ELF-1 (cell line): ENCODE data around the gene NAALADL2.
"Not testable (repeated sequence)": the region's sequence is repeated elsewhere in the genome, so short reads cannot be mapped to it uniquely, and the experiment has no call there.

Experiments
- DNase-seq: peaks from one replicate; pipeline ENCODE4 v3.0.0-alpha.2; 2016; ENCODE audit warnings: low read depth, low spot score

Gene NAALADL2

DNA sequence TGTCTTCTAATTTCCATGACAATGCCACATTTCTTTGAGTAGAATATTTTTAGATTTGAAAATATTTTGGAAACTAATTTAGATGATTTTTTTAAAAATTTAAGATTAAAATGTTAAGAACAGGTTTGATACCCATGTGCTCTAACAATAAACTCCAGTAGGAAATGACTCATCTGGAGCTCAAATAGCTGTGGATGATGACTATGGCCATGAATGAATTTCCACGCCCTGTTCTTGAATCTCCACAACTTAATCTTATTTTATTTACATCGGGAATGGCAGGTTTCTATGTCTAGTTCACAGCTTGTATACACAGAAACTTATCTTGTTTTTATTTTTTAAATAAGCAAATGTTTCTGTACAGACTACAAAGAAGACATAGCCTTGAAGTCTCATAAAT, 726.8 kb downstream of the NAALADL2 start:
- no peak for DNase-seq

DNA sequence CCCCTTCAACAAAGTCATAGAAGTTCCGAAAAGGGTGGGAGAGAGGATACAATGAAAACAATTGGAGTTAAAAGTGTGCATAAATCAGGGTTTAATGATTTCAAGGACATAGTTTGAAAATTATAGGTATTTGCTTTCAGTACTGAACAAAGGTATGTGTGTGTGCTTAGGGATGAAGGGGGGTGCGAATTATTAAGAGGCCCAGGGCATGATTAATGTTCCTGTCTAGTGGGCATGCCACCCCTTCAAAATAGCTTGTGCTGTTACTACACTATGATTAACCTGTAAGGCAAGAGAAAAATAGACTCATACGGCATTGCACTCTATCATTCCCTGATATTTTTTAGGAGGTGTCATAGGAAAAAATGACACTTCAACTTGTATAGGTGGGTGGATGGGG, 731.6 kb downstream of the NAALADL2 start:
- no peak for DNase-seq

DNA sequence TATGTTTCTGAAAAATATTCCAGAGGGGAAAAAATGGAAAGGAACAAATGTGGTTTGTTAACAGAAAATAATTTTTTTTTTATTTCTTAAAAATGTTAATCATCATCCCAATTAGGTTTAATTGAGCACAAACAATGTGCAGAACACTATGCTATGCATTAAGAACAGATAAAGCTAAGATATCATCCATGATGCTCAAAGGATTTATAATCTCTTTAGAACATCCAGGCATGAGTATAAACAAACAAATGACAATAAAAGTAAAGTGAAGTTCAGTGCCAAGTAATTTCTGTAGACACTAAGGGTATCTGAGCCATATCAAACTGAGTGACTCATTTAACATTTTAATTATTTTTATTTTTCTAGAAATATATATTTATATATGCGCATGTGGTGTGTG, 732.2 kb downstream of the NAALADL2 start:
- no peak for DNase-seq

GRCh38 chr3:175593331-175593730, 734.2 kb downstream of the NAALADL2 start:
- no peak for DNase-seq

DNA sequence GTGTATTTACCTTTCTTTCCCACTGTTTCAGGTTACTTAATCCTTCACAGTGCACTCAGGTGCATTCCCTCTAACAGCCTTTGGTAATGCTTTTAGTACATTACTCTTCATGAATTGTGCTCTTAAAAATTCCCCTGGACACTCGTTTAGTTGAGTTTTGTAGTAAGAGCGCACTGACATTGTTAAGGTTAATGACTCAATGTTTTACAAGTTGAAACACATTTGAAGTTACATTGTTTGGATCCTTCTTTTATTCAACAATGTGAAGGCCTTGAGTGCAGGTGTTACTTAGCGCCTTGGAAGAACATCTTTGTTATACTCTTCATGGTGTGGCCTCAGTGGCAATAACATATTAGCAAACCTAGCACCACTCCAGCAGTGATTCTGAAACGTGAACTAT, 739.6 kb downstream of the NAALADL2 start:
- no peak for DNase-seq

DNA sequence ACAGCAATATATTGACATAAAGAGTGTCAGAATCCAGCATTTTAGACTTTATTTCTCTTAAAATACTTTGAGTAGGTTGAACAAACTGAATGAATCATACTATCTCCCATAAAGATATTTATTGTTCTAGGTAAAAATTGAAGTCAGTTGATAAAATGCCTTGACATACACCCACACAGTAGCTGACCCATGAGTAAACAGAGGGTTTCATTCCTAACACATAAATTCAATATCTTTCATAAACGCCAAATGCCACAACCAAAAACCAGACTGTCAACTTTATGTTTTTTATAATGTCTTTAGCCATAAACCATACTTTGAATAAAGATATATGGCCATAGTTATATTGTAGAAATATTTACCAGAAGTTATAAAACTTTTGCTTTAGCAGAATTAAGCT, 742.4 kb downstream of the NAALADL2 start:
- no peak for DNase-seq

- DNase-seq, result no peak
Observed at GRCh38 chr3:175605851-175606250, 746.7 kb downstream of the NAALADL2 start.

DNA sequence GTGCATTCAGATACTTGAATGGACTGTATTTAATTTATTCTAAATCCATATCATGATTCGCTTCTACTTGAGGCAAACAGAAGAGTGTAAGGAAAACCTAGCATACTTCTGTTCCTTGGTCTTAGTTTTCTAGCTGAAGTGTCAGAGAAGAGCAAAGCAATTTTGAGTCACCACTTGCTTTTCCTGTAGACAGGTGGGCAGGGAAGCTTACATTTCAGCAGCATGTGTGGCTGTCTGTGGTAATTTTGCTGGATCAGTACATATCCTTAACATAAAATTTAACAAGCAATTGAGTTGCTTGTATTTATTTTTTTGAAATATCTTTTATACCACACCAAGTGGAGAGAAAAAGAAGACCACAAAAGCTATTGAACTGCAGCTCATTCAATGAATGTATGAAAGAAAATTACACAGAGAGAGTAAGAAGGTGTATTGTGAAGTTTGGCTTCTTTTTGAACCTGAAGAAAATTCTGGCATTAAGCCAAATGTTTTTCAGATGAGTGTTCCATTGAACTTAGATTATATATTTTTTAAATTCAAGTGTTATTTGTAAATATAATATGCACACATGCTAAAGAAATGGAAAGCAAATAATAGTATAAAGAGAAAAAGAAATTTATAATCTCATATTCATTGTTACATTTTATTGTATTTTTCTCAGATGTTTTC, 747.6 kb downstream of the NAALADL2 start:
- DNase-seq, result no peak

DNA sequence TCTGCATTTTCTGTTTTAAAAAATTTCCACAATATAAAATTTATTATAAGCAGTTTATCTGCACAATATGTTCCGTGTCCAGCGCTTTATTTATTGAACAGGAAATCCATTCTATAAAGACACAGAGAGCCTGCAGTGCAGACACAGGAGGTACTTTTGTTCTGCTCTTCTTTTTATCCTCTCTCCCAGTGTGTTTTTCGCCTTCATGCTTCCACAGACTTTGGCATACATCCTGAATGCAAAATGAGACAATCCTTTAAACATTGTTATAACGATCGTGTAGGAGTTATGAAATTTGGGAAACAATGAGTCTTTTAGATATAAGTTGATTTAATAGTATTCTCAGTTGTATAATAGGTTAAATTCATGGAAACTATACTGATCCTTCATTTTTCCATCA, 749.2 kb downstream of the NAALADL2 start:
- DNase-seq, result no peak

DNA sequence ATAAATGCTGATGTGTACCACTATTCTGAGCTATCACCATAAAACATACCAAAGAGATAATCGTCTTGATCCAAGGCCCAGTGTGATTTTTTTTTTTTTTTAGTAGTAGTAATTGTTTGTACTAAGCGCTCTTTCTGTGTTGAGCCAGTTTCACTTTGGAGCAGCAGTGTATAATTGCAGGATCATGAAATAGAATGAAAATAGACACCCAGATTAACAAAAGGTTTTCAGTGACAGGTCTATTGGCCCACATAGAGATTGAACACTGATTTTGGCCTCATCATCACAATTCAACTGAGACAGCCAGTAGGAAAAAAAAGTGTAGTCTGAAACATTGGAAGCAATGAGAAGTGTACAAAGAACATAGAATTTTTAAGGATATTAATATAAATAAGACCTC, 749.8 kb downstream of the NAALADL2 start:
- no peak for DNase-seq

- no peak for DNase-seq
Observed at GRCh38 chr3:175612487-175613196, 753.5 kb downstream of the NAALADL2 start.

- DNase-seq, result not testable (repeated sequence)
Observed at GRCh38 chr3:175614107-175614506, 755.0 kb downstream of the NAALADL2 start.

DNA sequence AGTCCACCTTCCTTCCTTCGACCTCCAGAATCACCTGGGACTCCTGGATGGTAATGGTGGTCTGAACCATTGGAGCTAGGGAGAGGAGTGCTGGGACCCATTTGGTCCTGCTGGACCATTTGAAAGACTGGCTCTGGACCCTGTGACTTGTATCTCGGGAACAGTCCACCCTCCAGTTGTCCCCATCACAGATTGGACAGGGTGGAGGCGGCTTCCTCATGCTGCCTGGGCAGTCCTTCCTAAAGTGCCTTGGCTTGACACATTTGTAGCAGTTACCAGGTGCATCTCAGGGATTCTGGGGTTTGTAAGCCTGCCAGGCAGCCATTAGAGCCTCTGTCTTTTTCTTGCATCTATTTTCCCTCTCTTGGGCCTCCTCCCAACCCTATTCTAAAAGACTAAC, 758.1 kb downstream of the NAALADL2 start:
- no peak for DNase-seq

DNA sequence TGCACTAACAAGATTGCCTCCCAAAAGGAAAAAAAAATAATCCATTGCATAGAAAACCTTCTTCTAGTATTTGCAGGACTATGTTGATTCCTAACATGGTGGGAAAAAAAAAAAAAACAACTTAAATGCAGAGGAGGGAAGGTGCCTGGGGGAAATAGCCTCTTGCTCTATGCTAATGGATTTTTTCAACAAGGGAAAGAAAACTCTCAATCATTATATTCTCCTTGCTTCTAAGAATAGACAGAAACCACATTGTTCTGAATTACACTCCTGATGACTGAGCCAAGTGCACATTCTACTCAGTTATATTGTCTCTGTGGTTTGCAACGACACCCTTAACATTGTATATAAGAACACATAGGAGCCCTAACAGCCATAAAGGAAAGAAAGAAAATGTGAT, 760.2 kb downstream of the NAALADL2 start:
- DNase-seq, result no peak

- DNase-seq, result no peak
Observed at GRCh38 chr3:175620093-175620492, 761.0 kb downstream of the NAALADL2 start.

GRCh38 chr3:175620532-175620931, 761.4 kb downstream of the NAALADL2 start:
- no peak for DNase-seq

GRCh38 chr3:175640958-175641357, 781.8 kb downstream of the NAALADL2 start:
- DNase-seq, result no peak

- no peak for DNase-seq
Observed at GRCh38 chr3:175646865-175647264, 787.7 kb downstream of the NAALADL2 start.

- no peak for DNase-seq
Observed at GRCh38 chr3:175648899-175649298, 789.8 kb downstream of the NAALADL2 start.

GRCh38 chr3:175651716-175652115, 792.6 kb downstream of the NAALADL2 start:
- DNase-seq, result no peak

DNA sequence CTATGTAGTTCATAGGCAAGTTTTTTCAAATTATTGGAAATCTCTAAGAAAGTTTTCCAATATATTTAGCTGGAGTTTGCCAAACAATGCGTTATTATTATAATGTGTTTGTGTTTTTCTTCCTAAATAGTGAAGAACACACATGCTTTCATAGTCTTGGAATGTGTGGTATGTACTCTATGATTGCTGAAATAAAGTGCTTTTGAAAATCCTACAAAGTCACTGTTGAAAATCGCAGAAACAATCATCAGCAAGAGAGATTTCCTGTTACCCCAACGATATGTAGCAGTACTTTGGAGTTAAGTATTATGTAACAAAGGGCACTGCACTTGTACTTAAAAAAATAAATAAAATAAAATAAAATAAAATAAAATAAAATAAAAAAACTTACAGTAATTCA, 796.2 kb downstream of the NAALADL2 start:
- DNase-seq, result no peak

GRCh38 chr3:175656461-175656860, 797.3 kb downstream of the NAALADL2 start:
- DNase-seq, result no peak

GRCh38 chr3:175659670-175660350, 800.7 kb downstream of the NAALADL2 start:
- DNase-seq, result no peak
